GM19467 (cell line): ENCODE results near the gene MSI2.
A peak's percentile ranks its signal among the peaks of the same experiment; 100 is the strongest.
"Not testable (repeated sequence)": the region's sequence is repeated elsewhere in the genome, so short reads cannot be mapped to it uniquely, and the experiment has no call there.

Experiments used
- ATAC-seq: cut with Tn5 transposase; IDR thresholded peaks from one replicate; pipeline ENCODE4 v1.9.1; 2021; ENCODE audit warnings: mild to moderate bottlenecking, moderate library complexity; ENCODE audit not compliant: unreplicated experiment

MSI2 gene

DNA sequence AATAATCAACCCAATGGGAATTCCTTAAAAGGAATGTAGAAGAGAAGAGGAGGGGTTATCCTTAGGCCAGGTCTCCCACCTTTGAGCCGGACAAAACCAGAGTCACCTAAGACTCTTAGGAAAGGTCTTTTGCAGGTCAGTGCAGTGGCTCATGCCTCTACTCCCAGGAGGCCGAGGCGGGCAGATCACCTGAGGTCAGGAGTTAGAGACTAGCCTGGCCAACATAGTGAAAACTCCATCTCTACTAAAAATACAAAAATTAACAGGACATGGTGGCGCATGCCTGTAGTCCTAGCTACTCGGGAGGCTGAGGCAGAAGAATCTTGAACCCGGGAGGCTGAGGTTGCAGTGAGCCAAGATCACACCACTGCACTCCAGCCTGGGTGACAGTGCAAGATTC is 365.5 kb downstream of the MSI2 start:
- not testable (repeated sequence) for ATAC-seq

DNA sequence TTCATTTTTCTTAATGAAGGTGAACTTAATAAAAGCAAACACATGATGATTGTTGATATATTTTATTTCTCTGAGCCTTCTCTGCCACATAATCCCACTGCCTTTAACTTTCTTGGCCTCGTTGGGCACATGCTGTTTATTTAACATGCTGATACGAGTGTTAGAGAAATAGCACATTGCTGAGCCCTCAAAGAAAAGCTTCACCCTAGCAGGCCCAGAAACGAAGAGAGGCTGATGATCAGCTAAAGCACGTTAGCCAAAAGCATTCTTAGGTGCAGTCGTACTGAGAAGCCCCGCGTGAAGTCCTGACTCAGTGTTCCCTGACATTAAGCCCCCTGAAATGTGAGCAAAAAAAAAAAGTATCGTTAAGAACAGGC is 366.0 kb downstream of the MSI2 start:
- no peak for ATAC-seq

GRCh38 chr17:57622683-57623433 is 366.5 kb downstream of the MSI2 start:
- no peak for ATAC-seq

DNA sequence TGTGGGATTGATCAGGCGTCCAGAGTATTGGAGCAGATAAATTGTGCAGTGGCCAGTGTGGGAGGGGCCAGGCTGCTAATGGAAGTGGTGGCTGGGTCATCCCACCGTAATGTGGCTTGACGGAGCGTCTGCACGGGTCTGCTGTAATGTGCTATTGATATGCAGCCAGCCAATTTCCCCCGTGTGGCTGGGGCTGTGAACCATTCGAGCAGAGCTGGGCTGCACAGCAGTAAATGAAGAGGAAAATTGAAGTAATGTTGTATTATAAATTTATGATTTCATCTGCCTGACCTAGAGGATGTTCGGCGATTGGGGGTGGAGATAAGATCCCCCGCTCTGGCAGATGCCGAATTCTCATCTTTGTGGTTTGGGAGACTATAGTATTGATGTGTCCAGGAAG is 367.3 kb downstream of the MSI2 start:
- no peak for ATAC-seq

DNA sequence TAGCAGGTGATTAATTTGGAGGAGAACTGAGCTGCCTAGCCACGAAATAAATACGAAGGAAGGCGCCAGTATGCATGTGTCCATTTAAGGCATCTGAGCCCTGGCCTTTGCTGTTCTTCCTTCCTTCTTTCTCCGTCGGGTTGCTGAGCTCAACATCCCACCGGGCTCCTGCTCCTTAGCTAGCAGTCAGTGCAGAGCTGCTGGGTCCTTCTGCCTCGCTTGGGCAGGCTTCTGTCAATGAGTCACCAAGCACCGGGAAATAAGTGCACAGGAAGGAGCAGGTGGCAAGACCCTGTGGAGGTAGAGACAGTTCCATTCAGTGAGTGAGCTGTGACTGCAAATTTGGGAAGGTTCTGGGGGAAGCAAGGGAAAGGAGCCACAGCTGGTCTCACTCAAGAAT is 368.1 kb downstream of the MSI2 start:
- ATAC-seq = peak; percentile 36

DNA sequence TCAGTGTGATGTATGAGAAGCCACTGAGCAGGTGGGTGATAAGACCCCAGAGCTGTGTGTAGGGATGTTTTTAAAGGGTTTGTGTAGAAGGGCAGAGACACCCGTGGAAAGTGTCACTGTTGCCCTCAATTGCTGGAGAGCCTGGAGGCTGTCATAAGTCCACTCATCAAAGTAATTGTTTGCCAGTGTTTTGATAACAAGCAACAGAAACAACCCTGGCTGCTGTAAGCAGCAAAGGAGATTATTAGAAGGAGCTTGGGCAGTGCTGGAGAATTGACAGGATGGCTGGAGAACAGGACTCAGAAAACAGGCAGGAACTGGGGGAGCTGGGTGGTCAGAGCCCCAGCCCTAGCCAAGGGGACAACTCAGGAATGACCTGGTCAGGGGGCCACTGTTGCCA is 369.2 kb downstream of the MSI2 start:
- no peak for ATAC-seq

- ATAC-seq = no peak
These were observed 369.6 kb downstream of the MSI2 start for GRCh38 chr17:57625957-57626356.

GRCh38 chr17:57626520-57627210 is 370.3 kb downstream of the MSI2 start:
- ATAC-seq = no peak

DNA sequence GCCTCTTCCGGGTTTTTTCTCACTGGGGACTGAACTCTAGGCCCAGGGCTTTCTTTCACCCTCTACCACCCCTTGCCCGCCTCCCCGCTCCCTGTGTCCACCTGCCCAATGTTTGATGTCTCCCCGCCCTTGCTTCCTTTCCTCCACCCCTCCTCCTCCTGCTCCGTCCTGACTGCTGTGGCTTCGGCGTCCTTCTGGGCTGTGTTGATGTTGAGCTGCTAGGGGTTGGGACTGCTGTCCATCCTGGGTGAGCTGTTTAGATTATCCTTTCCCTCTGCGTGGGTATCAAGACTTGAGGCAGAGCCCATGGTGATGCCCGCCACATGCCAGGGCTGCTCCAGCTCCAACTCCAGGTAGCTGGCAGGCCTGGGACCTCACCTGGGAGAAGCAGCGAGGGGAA is 371.3 kb downstream of the MSI2 start:
- ATAC-seq = no peak

GRCh38 chr17:57628421-57628820 is 372.1 kb downstream of the MSI2 start:
- ATAC-seq = no peak

DNA sequence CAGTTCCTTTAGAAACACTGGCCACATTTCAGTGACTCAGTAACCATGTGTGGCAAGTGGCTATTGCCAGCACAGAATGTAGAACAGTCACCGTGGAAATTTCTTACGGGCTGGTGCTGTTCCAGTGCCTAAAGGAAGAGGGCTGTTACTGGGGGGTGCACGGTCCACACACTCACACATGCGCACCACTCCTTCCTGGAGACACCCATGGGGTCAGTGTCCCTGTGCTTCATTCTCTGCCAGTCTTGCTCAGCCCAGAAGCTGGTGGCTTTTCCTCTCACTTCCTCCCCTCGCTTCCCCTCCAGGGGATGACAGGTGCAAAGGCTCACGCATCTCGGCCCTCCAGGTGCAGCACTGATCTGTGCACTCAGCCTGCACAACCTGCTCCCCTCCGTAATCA is 373.1 kb downstream of the MSI2 start:
- peak; percentile 61 for ATAC-seq

GRCh38 chr17:57629886-57630285 is 373.6 kb downstream of the MSI2 start:
- no peak for ATAC-seq

GRCh38 chr17:57630736-57631135 is 374.4 kb downstream of the MSI2 start:
- no peak for ATAC-seq

GRCh38 chr17:57631871-57632270 is 375.5 kb downstream of the MSI2 start:
- ATAC-seq = no peak

DNA sequence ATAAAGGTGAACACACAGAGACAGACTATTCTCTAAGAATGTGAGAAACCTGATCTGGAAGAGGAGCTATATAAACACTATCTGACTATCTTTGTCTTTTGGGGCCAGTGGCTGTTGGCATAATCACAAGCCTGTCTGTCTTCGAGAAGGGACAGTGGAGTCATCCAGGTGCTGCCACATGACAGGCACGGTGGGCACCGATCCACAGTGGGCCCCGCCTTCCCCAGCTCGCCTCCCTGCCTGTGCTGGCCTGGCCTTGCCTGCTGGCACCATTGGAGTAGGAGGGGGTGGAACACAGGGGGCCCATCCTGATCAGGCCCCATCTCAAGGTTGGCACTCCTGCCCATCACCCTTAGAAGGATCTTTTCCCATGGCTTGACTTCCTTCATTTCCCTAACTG is 376.0 kb downstream of the MSI2 start:
- no peak for ATAC-seq

DNA sequence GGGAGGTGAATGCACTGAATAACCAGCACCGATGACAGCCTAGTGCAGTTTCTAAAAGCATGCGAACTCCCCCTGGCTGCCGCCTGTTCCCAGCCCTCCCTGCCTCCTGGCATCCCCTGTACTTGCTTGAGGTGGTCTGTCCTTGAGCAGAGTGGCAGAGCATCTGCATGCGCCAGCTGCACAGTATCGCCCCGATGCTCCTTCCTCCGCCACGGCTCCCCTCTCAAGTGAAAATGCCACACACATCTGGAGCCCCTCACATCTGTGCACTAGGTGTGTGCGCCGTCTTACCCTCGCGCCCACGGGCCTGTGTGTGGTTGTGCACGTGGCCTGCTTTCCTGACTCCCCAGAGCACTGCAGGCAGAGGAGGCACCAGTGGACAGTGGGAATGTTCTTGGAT is 376.9 kb downstream of the MSI2 start:
- no peak for ATAC-seq

GRCh38 chr17:57634713-57635465 is 378.6 kb downstream of the MSI2 start:
- ATAC-seq = no peak

GRCh38 chr17:57636274-57636673 is 380.0 kb downstream of the MSI2 start:
- ATAC-seq = no peak

- no peak for ATAC-seq
These were observed 380.8 kb downstream of the MSI2 start for GRCh38 chr17:57636985-57637665.

DNA sequence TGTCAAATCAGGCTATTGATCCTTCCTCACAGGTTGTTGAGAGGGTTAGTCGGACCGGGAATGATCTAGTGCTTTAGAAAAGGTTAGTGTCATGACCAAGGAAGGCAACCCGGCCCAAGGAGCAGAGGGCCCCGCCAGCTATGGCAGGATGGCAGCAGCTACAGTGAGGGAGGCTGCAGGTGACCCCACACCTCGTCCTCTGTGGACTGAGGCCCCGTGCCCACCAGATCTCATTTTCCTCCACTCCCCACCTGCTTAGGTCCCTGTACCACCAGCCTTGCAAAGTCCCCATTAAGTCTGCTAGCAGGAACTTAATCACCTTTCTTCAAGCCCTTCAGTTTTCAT is 381.3 kb downstream of the MSI2 start:
- no peak for ATAC-seq

GRCh38 chr17:57638284-57638683 is 382.0 kb downstream of the MSI2 start:
- no peak for ATAC-seq
